Measurements from ENCODE around the gene LCOR.

LCOR gene

DNA sequence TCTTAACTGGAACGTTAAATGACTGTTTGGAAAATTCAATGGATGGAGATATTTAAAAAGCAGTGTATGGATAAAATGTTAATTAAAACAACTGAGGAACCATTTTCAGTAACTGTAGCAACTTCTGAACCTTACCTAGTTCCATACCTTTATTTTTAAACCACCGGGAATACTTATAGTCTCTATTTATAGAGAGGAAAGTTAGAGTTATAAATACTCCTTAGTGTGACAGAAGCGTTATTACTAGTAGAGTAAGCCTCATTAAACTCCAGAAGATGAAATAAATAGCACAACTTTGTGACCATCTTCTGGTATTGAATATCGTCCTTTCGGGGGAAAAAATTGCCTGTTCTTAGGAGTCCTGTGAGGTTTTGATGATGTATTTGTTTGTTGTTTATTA lies 114.9 kb downstream of the LCOR start:
- no peak for DNase-seq

DNA sequence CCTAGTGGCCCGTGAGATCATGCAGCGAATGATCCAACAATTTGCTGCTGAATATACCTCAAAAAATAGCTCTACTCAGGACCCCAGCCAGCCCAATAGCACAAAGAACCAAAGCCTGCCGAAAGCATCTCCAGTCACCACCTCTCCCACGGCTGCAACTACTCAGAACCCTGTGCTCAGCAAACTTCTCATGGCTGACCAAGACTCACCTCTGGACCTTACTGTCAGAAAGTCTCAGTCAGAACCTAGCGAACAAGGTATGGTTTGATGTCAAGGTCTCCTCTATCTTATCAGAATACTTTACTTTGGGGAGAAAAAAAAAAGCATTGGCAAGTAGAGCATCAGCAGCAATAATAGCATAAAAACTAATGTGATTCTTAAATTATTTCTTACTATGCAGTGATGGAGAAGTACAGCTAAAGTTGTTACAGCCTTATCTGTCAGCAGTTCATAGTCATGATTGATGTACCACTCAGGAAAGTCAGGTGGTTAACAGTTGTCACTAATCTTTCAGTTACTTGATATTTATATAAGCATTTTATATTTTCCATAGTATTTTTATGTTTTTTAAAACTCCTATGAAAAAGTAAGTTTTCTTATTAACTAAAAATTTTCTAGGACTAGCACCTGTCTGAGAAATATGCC lies 117.1 kb downstream of the LCOR start:
- DNase-seq, result no peak

DNA sequence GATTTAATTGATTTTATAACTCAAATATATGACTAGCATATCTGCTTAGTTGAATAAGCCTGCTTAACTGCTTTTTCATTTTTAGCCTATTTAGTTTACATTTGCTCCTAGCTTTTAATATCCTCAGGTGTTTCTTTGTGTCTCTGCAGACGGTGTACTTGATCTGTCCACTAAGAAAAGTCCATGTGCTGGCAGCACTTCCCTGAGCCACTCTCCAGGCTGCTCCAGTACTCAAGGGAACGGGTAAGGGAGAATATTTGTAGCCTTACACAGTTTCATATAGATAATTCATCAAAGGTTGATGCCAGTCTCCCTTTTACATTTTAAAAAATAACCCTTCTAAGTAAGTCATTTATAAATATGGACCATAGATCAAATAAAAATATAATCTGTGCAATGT lies 119.9 kb downstream of the LCOR start:
- no peak for DNase-seq

DNA sequence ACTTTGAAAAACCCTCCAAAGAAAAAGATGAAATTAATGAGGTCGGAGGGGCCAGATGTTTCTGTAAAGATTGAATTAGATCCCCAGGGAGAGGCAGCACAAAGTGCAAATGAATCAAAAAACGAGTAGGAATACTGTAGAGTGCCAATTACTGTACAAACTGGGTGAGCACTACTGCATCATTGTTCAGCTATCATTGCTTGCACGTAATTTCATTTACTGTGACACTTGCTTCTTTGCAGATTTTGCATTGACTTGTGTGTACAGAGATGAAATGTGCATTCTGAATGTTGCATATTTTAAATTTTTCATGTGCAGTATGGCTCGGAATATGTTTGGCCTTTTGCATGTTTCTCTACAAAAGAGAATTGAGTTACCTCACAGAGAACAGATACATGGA lies 123.7 kb downstream of the LCOR start:
- no peak for DNase-seq

DNA sequence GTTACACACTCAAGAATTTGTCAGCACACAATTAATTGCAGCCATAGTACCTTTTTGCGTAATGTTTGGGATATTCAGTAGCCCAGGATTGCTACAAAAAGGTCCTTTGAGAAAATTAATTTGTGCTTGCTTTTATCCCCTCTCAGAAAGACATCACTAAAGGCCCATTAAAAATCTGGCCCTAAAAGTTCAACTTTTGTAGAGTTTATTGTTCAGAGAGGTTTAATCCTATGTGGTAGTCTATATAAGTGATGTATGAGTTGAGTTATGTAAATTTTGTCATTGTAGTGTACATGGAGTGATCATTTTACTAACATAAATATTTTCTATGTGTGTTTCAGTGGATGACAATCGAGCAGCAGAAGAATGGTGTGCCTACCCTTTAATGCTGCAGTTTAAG lies 126.0 kb downstream of the LCOR start:
- DNase-seq, result no peak

DNA sequence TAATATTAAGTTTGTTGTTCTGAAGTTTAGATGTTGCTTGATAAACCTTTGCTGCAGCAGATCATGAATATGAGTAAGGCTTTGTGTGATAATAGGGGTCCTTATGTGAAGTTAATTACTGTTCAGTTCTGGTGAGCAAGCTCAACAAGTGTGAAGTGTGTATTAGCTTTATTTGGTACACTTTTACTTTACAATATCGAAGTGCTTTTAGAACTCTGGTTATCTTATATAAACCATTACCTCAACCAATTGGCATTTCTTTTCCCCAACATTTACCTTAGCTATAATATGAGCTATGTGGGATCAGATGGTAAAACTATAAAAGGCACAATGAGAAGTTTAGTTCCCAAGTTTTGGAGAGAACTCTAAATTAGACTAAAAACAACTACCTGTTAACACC lies 127.6 kb downstream of the LCOR start:
- DNase-seq, result no peak

DNA sequence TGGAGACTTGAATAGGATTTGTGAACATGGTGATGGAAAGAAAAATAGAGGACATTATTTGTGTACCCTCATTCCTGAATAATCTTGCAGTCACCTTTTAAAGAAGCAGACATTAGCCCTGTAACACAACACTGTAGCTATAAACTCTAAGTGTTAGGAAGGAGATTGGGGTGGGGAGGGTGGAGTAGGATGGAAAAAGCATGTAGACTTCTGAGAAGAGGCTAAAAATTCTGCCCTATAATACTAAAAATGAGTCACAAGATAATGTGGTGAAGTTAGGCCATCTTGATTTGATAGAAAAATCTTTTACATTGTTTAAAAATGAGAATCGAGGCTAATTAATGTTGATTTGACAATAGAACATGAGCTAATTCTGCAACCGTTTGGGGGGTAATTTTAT lies 128.8 kb downstream of the LCOR start:
- DNase-seq, result no peak

DNA sequence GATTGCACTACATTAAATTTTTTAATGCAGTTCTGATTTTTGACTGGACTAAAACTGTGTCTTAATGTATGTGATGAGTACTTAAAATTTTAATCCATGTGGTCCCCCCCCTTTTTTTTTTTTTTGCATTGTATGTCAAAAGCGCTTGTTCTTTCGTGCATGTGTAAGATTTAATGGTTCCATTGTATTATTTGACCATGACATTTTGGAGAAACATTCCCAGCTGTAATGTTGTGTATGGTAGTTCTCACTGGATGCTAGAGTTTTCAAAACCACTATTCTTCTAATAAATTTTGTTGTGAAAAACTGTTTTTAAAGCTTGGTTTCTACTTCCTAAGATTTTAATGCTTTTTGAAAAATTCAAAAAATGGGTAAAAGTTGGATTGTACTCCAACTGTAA lies 132.0 kb downstream of the LCOR start:
- DNase-seq, result no peak

DNA sequence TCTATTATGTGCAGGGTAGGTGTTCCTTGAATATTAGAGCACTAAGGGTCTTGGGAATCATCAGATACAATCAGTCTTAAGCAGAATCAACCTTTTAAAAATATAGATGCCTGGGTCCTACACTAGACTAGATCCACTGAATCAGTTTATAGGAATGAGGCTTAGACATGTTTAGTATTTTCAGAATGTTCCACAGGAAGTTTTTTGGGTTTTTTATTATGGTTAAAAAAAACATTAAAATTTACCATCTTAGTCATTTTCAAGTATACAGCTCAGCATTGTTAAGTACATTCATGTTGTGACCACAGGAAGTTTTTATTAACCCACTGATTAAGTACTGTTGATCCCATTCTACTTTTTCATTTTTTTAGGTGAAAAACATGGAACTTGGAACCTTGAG lies 135.7 kb downstream of the LCOR start:
- no peak for DNase-seq

DNA sequence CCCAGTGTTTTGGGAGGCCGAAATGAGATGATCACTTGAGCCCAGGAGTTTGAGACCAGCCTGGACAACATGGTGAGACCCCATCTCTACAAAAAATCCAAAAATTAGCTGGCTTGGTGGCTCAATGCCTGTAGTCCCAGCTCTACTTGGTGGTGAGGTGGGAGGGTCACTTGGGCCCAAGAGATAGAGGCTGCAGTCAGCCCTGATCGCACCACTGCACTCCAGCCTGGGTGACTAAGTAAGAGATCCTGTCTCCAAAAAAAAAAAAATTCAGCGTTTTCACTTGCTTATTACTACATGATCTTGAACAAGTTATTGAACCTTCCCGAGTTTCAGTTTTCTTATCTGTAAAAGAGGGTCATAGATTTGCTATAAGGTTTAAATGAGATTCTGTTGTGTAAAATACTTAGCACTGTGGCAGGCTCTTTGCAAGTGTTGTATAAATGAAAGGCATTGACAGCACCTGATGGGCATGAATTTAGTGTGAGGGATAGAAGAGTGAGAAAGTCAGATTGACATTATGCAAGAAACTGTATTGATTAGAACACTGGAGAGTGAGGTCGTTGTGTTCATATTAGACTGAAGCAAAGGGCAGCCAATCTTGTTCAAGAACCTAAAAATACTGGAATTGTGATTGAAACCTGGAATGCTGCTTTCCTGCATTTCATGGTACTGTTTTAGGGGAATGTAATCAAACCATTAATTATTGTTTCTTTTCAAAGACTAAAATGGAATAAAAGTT lies 136.8 kb downstream of the LCOR start:
- DNase-seq, result no peak

DNA sequence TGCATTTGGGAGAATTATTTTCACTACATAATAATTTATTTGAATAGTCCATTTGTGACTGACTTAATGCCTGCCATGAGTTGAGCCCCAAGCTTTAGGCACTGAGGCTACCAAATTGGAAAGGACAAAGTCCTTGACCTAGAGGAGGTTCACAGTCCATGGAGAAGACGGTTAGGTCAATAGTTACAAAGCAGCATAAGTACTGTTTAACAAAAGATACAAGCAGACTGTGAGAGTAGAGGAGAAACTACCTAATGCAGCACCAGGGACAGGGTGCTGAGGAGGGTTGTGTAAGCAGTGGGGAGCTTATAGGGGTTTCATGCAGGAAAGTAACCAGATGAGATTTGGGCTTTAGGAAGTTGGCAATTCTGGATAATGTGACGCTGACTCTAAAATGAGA lies 139.2 kb downstream of the LCOR start:
- no peak for DNase-seq

DNA sequence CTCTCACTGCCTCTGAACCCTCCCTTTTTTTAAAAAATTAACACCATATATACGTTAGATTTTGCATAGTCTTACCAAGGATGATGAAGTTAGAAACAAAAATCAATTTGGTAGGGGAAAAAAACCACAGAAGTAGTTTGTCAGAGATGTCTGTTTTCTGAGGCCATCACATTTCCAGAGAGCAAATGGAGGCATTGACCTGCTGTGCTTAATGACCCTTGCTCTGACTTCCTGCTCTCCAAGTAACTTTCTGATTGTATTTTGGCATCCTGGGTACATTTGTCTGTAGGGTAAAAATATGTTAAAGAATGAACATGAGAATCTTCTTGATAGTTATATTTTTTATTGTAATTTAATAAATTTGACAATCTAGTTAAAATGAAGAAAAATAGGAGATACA lies 140.2 kb downstream of the LCOR start:
- no peak for DNase-seq

DNA sequence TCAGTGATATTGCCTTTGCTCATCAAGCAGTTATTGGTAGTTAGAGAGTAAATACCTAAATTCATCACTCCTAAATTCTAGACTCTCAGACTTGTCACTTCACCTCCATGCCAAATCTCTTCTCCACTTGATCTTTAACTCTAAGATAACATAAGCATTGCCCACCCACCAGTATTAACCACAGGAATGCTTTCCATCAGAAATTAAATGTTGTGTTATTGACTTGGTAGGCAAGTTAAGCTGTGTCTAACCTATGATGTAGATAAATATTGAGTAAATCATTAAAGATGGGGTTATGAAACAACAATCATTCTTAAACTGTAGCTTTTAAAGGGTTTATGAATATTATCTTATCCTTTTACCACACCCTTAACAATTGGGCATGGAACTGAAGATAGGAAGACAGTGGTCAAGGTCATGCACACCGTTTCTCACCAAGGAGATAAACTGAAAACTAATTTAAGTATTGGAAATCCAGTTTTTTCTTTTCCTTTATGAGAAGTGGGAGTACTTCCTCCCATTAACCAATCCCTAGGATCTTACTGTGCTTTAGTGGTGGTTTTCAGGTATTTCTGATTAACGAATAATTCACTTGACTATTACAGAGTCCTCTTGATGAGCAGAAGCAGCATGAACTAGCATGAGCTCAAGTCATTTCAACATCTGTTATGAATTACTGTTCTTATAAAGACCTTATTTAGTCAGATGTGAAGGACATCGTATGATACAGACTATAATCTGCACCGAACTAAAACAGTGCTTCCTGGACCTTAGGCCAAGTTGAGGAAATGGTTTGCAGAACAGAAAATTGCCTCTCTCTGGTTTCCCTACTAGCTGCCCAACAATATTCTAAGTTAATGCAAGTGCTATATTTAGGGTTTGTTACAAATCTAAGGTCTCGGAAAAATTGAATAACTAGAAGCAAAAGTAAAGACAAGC lies 142.0 kb downstream of the LCOR start:
- DNase-seq, result no peak

DNA sequence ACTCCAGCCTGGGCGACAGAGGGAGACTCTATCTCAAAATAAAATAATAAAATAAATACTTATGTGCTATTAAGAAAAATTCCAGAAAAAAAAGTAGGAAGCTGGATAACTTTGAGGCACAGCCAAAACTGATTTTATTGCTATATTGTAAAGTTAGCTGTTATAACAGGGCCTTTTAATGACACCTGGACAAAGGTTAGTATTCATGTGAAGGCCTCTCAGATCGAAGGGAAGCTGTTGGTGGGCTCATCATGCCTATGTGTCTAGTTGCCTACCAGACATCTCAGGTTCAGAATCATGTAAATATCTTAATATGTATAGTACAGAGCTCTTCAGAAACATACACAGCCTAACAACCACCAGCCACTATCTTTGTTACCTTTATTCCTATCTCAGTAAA lies 143.0 kb downstream of the LCOR start:
- no peak for DNase-seq

DNA sequence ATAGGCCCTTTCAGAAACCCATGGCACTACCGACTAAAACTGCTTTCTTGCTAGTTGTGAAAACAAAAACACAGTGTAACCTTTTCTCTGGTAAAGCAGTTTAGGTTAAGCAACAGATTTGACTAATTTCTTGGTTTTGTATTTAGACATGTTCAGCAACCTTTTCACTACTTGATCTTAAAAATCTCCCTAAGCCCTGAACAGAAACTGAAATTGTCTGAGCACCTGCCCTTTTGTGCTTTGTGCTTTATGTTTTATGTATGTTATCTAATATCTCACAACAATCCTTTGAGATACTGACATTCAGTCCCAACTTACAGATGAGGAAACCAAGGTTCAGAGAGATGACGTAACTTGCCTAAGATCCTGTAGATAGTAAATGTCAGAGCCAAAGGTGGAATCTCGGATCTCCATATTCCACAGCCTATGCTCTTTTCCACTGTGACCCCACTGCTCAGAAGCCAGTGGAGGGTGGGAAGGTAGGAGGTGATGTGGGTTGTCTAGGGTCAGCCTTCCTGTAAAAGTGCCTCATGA lies 146.6 kb downstream of the LCOR start:
- no peak for DNase-seq

DNA sequence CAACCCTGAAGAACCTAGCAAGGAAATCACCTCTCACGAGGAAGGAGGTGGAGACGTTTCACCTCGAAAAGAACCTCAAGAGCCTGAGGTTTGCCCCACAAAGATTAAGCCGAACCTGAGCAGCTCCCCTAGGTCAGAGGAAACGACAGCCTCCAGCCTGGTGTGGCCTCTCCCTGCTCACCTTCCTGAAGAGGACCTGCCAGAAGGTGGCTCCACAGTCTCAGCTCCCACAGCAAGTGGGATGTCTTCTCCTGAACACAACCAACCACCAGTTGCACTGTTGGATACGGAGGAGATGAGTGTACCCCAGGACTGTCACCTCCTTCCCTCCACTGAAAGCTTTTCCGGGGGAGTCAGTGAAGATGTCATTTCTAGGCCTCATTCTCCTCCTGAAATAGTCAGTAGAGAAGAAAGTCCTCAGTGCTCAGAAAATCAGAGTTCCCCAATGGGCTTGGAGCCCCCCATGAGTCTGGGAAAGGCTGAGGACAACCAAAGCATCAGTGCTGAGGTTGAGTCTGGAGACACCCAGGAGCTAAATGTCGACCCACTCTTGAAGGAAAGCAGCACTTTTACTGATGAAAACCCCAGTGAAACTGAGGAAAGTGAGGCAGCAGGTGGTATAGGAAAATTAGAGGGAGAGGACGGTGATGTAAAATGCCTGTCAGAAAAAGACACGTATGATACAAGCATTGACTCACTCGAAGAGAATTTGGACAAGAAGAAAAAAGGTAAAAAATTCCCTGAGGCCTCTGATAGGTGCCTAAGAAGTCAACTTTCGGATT lies 150.2 kb downstream of the LCOR start:
- no peak for DNase-seq

DNA sequence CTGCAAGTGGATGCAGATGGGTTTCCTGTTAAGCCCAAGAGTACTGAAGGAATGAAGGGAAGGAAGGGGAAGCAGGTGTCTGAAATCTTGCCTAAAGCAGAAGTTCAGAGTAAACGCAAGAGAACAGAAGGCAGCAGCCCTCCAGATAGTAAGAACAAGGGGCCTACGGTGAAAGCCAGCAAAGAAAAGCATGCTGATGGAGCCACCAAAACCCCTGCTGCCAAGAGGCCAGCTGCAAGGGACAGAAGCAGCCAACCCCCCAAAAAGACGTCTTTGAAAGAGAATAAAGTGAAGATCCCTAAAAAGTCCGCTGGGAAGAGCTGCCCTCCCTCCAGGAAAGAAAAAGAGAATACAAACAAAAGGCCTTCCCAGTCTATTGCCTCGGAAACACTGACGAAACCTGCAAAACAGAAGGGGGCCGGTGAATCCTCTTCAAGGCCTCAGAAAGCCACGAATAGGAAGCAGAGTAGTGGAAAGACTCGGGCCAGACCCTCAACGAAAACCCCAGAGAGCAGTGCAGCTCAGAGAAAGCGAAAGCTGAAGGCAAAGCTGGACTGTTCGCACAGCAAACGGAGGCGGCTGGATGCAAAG lies 152.5 kb downstream of the LCOR start:
- no peak for DNase-seq

DNA sequence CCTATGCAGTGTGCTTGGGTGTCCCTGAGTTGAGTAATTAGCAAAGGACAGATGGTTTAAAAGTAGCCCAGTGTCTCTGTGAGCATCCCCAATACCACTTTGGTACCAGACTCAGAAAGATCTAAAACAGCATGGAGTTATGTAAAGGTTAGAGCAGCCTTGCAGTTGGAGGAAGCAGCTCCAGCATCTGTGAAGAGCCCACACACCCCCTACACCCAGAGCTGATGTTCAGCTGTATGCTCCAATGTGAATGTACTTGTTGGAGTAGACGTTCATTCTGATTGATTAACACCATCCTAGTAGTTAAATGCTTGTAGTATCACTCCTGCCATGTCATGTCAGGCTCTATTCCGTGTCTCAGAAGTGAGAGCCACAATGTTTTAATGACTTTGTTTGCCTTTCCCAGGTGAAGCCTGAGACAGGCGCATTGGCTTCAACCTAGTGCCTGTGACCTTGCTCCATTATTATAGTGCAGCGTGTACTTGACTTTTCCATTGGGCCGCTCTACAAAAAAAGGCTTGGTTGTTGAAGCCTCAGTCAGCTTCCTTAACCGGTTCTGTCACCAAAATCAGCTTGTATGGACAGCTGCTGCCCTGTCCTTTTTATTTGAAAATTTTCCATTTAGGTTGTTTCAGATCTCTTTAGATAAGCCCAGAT lies 154.2 kb downstream of the LCOR start:
- DNase-seq, result no peak

DNA sequence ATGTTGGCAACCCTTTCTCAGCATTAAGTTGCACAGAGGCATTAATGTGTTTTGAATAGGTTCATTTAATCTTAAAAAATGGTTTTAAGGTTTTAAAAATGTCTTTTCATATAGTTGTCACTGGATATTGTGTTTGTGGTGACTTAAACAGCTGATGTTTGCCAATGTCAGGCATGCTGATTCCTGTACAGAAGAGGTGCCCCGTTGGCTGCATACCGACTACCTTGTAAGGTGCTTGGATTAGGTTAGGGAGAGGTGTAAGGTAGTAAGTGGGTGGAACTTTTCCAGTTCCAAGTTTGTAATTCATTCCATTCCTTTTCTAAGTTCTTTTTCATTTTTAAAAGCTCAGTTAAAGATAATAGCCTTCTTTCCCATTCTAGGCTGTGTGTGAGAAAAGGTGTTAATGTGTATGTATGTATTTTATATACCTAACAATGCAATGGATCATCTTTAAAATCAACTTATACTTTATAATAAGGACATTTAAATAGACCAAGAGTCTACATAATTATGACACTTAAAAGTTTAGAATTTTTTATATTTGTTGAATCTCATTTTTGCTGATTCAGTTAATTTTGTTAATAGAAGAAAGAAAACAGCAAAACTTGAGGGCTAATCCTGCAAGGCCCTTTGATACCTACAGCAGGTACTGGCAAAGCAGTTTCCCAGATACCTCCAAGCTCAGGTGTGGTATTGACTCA lies 155.2 kb downstream of the LCOR start:
- DNase-seq, result no peak

DNA sequence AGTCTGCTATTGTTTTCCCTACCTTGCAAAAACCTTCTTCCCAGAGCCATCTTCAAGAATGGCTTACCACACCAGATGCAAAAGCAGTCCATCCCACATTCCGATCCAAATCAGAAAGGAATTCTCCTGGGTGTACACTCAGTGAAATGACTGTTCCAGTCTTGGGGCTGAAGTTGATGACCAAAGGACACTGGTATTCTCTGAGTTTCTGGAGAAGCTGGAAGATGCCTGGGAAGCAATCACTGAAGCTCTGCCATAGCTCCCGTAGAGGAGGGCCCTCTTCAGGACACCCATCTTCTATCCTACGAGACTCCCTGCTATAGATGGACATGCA lies 155.7 kb downstream of the LCOR start:
- DNase-seq, result no peak

DNA sequence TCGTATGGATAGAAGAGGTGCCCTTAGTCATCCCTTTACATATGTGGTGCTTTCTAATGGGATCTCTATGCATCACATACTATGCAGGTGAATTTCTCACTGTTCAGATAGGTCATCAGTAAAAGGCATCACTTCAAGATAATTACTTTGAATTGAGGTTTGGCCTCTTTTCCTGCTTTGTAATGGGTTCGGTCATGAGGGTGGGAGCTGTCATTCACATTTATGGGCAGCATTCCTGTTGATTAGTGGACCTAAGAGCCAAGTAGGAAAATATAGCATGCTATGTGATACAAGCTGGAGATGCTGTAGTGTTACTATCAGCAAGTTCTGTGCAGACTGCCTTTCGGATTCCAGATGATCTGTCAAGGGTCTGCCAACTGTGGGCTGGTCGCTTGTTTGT lies 156.3 kb downstream of the LCOR start:
- DNase-seq, result no peak
